Testis (tissue), 2 donors: ENCODE data around the gene NDUFA9.

Experiments
- POLR2A ChIP-seq: fragments of 450-650 bp; IDR thresholded peaks from one replicate; pipeline ENCODE4 v1.6.1; 2017; ENCODE audit warnings: antibody characterized with exemption, mild to moderate bottlenecking, moderate library complexity
- TF ChIP-seq, protein P1 (sequence below), 3 experiments: fragments of 450-650 bp in 2 of 3; fragments of 200-600 bp in 1 of 3; sonication (generic) in 1 of 3; IDR thresholded peaks; one replicate each; pipeline ENCODE4 v1.5.1; 2016 to 2019; ENCODE audit warnings: antibody characterized with exemption in 3 of 3, mild to moderate bottlenecking in 2 of 3, moderate library complexity in 1 of 3

DNA sequence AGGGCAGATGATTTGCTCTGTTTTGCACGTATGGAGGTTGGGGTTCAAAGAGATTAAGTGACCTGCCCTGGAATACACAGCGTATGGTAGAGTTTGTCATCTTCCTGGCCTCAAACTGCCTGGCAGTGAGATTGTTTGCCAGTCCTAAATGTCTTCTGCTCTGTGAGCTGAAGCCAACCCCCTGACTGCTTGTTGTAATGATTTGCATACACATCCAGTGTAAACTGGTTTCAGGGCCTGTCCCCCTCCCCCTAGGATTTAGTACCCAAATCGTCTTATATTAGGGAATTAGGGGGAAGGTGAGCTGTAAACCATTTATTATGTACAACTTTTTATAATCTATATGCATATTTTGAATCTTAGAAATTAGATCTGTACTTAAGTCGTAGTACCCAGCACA is 38.4 kb upstream of the NDUFA9 start:
- TF ChIP-seq, protein P1, sequence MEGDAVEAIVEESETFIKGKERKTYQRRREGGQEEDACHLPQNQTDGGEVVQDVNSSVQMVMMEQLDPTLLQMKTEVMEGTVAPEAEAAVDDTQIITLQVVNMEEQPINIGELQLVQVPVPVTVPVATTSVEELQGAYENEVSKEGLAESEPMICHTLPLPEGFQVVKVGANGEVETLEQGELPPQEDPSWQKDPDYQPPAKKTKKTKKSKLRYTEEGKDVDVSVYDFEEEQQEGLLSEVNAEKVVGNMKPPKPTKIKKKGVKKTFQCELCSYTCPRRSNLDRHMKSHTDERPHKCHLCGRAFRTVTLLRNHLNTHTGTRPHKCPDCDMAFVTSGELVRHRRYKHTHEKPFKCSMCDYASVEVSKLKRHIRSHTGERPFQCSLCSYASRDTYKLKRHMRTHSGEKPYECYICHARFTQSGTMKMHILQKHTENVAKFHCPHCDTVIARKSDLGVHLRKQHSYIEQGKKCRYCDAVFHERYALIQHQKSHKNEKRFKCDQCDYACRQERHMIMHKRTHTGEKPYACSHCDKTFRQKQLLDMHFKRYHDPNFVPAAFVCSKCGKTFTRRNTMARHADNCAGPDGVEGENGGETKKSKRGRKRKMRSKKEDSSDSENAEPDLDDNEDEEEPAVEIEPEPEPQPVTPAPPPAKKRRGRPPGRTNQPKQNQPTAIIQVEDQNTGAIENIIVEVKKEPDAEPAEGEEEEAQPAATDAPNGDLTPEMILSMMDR (IDR thresholded peaks at IDR 0.05), result no peak
- TF ChIP-seq POLR2A, result no peak
